GM19238 (cell line): ENCODE data around the gene HAND1.
A peak's percentile ranks its signal among the peaks of the same experiment; 100 is the strongest.

Experiments used
- DNase-seq: peaks from one replicate; pipeline ENCODE4 v3.0.0; 2011; ENCODE audit warnings: low spot score; ENCODE audit not compliant: insufficient read length

The HAND1 gene

DNA sequence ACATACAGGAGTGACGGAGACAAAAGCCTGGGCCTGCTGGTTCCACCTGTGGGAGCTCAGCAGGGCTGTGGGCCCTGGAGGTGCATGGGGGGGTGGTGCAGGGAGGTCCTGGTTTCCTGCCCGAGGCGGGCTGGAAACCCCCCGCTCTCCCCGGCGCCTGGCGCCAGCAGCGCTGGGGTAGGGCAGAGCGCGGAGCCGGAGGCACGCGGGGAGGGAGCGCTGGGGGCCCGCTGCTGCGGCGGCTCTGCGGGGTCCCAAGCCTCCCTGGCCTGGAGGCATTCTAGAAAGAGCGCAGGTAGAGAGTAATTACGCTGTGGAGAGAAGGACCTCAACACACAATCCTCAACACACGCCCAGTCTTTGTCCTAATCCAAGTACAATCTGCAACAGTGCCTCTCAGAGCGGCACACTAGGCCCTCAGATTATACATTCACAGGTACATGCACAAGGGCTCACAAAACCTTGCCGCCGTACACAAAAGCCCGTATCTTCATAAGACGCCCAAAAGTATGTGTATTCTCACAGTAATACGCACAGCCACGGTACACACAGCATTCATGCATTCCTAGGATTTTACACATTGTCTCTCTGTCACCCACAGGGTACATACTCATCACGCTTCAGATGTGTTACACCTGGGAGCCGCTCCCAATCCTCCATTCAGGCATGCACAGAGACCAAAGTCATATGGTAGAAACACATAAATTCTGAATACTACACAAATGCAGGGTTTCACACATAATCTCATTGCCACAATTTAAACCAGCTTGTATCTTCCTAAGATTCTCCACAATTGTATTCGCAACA is 2.1 kb upstream of the HAND1 start:
- DNase-seq: no peak

DNA sequence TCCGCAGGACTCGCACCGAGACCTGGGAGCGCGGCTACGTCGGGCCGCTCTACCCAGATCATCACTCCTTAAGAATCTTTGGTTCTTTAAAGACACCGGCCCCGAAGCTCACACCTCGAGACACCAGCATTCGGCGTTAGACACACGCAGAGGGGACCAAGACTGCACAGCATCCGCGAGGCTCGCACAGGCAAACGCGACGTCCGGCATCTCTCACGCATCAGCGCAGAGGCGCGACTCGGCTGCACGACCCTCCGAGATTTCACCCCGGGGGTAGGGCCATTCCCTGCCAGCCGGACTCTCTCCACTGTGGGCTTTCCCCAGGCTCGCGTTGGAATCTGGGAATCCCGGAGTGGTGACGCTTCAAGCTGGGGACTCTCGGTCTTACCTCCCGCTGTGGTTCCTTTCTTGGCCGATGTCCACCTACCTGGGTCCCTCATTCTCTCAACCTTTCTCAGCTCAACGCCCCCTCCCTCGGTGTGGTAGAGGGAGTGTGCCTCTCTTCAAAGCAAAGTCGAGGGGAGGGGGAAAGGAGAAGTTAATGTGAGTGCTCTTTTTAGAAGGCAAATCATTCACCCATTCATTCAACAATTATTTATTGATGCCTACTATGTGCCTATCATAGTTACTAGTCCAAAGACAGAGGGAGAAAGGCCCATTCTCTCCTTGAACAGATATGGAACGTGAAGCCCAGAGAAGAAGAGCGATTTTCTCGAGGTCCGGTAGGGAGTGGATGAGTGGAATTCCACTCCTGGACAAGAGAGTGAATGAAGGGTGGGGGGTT is 1.3 kb upstream of the HAND1 start:
- no peak for DNase-seq

DNA sequence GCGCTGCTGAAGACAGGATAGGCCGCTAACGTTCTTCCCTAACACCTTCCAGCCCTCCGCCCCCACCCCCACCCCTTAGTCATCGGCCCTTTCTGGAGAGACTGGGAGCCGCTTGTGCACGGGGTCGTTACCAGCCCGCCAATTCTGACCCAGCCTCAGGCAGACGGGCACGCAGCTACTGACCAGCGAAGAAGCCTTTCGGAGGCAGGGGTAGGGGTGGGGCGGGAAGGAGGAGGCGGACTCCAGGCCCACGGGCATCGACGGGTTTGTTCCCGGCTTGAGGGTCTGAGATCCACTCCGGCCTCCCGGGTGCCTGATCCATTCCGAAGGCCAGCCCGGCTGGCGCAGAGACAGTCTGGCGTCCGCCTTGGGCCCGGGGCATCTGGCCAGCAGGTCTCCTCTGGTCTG is 729 bp upstream of the HAND1 start:
- no peak for DNase-seq

GRCh38 chr5:154477382-154478223 is 424 bp downstream of the HAND1 start:
- DNase-seq: no peak

- DNase-seq: no peak
Observed at GRCh38 chr5:154476354-154477205, 1.4 kb downstream of the HAND1 start.

DNA sequence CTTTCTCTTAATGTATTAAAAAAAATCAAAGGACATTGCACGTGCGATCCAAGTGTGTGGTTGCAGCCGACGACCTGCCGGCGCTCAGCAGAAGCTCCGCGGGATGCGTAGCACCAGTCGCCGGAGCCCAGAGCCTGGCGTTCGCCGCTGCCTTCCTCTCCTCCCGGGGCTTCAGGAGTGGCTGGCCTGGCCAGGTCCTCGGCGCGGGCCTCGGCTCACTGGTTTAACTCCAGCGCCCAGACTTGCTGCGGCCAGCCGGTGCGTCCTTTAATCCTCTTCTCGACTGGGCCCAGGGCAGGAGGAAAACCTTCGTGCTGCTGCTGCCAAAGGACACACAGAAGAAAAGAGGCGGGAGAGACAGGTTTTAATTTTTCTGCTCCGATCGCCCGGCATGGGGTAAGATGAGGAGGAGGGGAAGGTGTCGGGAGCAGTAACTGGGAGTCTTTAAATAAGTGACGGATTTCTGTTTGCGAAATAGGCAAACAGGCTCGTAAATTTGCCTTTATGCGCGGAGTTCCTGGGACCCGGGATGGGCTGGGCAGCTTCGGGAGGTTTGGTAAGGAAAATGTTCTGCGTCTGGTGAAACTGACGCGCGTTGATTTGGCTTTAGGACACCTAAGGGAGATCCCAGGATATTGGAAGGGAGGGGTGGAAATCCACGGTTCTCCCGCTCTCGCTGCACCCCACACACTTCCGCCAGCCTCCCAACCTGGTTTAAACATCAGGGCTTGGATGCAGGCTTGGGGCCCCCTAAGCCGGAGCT is 2.3 kb downstream of the HAND1 start:
- no peak for DNase-seq

DNA sequence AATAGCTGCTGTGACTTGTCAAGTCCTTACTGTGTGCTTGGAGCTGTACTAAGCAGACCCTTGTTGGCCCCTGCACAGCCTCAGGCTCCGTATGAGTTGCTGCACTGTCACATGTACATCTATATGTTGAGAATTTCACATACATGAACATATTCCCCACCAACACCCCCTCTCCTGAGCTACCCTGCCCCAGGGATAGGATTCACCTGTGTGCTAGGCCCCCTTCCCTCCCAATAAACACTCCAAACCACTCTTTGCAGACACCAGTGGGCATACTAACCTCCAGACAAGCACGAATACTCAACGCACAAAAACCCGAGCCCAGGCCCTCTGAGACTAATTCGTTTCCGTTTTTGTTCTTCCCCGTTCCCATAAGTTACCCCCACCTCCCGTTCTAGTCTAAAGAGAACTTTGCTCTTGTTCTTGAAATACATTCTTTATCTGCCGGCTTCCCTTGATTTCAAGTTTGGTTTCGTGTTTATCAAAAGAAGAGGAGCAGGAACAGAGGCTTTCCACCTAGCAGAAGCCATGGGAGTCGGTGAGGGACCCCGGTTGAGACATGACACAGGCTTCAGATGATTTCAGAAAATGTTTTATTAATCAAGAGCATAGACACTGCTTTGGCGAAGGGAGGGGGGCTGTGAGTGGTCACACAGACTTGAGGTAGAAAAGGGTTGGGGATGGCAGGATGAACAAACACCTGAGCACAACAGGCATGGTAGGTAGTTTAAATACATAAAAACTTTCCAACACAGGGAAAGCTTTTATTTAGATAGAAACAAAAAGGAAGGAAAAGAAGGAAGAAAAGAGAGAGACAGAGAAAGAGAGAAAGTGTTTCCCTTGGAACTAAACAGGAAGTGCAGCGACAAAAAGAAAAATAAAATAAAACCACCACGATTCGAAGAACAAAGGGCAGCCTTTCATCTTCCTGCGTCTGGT is 3.4 kb downstream of the HAND1 start:
- DNase-seq: no peak

DNA sequence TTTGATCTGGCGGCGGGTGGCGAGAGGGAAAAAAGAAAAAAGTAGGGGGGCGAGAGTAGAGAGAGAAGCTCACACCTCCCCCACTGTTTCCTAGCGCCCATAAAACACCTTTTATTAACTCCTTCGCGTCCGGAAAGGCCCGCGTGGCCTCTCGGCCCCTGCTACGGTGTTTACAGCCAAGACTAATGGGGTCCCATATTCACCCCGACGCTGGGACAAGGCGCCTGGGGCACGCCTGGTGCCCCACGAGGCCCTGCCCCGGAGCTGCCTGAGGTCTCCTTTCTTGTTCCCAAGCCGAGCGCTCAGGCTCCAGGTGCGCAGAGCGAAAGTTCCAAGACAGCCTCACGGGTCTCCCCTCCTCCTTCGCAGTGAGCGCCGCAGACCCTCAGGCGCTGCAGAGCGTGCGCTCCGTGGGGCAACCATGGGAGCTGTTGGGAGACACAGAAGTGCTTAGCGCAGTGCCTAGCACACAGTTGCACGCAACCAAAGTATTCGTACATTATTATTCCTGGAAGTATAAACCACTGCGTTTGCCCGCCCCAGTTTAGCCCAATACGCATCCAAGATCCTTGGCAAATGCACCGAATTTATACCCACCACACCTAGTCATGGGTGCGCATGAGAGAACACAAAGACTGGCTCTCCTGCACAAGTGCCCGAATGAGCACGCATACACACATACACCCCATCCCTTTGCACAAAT is 4.3 kb downstream of the HAND1 start:
- no peak for DNase-seq

- no peak for DNase-seq
Observed at GRCh38 chr5:154472871-154473580, 5.0 kb downstream of the HAND1 start.

DNA sequence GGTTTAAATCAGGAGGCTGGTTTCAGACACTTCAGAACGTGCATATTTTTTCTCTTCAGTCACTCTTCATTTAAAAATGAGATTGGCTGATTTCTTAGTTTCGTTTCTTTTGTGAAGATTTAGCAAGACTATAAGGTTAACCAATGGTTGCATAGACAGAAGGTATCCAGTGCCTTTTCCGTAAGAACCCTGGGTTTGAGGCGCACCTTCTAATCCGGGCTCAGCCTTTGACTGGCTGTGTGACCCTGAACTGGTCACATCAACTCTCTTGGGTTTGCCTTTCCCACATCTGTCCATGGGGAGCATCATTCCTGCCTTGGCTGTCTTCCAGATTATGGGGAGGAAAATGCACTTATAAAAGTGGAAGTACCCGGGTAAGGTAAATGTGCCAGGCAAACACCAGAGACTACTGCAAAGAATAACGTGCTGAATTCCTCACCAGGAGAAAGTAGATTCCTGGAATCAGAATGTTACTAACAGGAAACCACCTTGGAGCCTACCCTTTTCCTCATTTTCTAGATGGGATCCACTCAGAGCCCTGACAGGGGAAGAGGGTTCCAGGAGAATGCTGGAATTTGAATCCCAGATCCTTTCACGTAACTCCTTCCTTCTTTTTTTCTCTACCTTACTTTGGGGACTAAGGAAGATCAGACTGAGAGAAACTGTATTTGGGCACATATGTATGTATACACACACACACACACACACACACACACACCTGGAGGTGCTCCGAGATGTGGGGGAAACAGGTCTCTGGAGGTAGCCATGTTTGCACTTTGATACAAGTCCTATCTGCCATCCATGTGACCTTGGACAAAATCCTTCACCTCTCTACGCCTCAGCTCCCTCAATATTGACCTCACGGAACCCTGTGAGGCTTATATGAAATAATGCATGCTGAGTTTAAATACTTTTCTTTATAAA is 6.8 kb downstream of the HAND1 start:
- DNase-seq: no peak

DNA sequence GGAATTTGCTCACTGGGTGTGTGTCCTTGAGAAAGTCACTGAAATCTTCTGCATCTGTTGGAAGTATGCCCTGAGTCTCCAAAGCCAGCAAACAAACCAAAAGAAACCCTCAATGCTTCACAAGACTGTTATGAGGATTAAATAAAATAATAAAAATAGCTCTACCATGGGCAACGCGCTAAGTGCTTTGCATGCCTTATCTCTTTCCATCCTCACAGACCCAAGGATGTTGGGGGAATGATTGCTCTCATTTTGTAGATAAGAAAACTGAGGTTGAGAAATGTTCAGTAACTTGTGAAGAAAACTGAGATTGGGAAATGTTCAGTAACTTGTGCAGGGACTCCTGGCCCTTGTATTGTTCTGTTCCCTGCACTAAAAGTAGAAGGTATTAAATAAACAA is 7.9 kb downstream of the HAND1 start:
- DNase-seq: no peak

DNA sequence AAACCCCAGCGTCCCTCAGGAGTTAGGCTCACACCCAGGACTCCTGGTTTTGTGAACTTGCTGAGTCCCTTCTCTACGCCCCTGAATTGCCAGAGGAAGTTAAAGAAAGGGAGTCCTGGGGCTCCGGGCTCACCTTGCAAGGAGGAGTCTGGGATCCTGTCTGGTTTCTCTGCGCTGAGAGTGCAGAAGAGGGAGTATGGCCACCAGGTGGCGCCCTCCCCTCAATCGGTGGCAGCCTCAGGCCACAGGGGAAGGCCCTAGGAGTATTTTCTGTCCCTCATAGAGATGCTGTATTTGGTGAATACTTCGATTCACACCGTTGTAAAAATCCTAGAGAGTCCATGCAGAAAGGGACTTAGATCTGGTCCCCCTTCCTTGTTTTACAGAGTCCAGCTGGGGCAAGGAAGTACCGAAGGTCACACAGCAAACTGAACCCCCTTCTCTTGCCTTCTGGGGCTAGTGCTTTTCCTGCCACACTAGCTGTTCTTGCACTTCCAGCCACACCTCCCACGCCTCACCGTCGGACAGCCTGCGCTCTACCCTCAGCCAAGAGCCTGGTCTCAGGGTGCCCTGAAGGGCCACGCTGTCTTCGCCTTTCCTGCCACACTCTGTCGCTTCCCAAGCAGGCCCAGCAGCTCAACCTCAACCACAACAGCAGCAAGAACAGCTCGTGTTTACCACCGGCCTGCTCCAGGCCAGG is 10.2 kb downstream of the HAND1 start:
- peak; percentile 82 for DNase-seq

GRCh38 chr5:154466671-154467070 is 11.4 kb downstream of the HAND1 start:
- no peak for DNase-seq

GRCh38 chr5:154466147-154466546 is 11.9 kb downstream of the HAND1 start:
- DNase-seq: no peak

GRCh38 chr5:154465169-154465568 is 12.9 kb downstream of the HAND1 start:
- DNase-seq: no peak

GRCh38 chr5:154464438-154464837 is 13.6 kb downstream of the HAND1 start:
- DNase-seq: no peak
